Endothelial cell of umbilical vein (primary cell): Measurements from ENCODE around the gene NEURL2. TPM values are rescaled to one million over a fixed set of nuclear protein-coding genes. Genes with fewer than 3 reads are reported as not detected.

Experiments
- BruUV-seq: library from RNA; stranded (reverse); fragments of 400-500 nt; replicated peaks from 2 replicates; lab custom pipeline; 2021; lab: Mats Ljungman, UMichigan
- CTCF ChIA-PET: fragments of 300-600, 350-600 bp; sonication (Branson Sonifier 250); formaldehyde crosslinking; loops from one replicate; lab custom pipeline; 2021; ENCODE audit warnings: antibody characterized with exemption, inconsistent platforms; lab: Charles Lee
- POLR2A ChIA-PET: fragments of 300-600, 350-600 bp; sonication (Branson Sonifier 250); formaldehyde crosslinking; loops from one replicate; lab custom pipeline; 2021; ENCODE audit warnings: antibody characterized with exemption, inconsistent platforms; lab: Charles Lee
- DNase-seq: peaks from one replicate; pipeline ENCODE4 v3.0.0-alpha.2; 2011; ENCODE audit warnings: low read depth, low spot score
- FAIRE-seq: peaks from 2 replicates; lab custom pipeline; 2011; peaks lifted over from hg19 to GRCh38; lab: Jason Lieb, UNC
- H2AFZ ChIP-seq: 2 replicates; pipeline ENCODE4 v1.6.0; 2012; ENCODE audit warnings: low read depth, low read length, control low read depth, inconsistent platforms
- H3K27ac ChIP-seq: 2 replicates; pipeline ENCODE4 v1.5.1; 2011; ENCODE audit warnings: low read depth, mild to moderate bottlenecking, control low read depth, low read length, moderate library complexity; ENCODE audit not compliant: insufficient read depth
- H3K27me3 ChIP-seq, 2 experiments: 2 replicates each; pipeline versions ENCODE4 v1.6.0 to v1.6.1; 2011; ENCODE audit warnings: low read length in 2 of 2, mixed read lengths in 1 of 2; ENCODE audit not compliant: control insufficient read depth in 2 of 2, insufficient read depth in 2 of 2
- H3K36me3 ChIP-seq, 2 experiments: 2 replicates in 1 of 2; 3 replicates in 1 of 2; pipeline ENCODE4 v1.5.1; 2011; ENCODE audit warnings: low read length in 2 of 2, mild to moderate bottlenecking in 1 of 2, moderate library complexity in 1 of 2; ENCODE audit not compliant: control insufficient read depth in 2 of 2, insufficient read depth in 2 of 2; ENCODE audit errors: extremely low read depth in 1 of 2
- H3K4me1 ChIP-seq: 3 replicates; pipeline ENCODE4 v1.5.1; 2011; ENCODE audit warnings: mild to moderate bottlenecking, low read length; ENCODE audit not compliant: control insufficient read depth, insufficient read depth; ENCODE audit errors: extremely low read depth
- H3K4me2 ChIP-seq: 2 replicates; pipeline ENCODE4 v1.6.1; 2011; ENCODE audit warnings: low read length, control low read depth, mixed read lengths; ENCODE audit not compliant: insufficient read depth
- H3K4me3 ChIP-seq, 3 experiments: fragments of 200-600 bp in 1 of 3; sonication (generic), shearing (Covaris generic) in 1 of 3; replicated peaks in 1 of 3; 2 replicates each; pipeline ENCODE4 v1.5.1; 2011 to 2016; ENCODE audit warnings: control low read depth in 3 of 3, low read length in 3 of 3, mild to moderate bottlenecking in 2 of 3, inconsistent platforms in 1 of 3, low read depth in 1 of 3, moderate library complexity in 1 of 3; ENCODE audit not compliant: insufficient read depth in 1 of 3
- H3K79me2 ChIP-seq: 2 replicates; pipeline ENCODE4 v1.6.0; 2012; ENCODE audit warnings: low read length, inconsistent platforms; ENCODE audit not compliant: control insufficient read depth, insufficient read depth
- H3K9ac ChIP-seq: replicated peaks from 2 replicates; pipeline ENCODE3; 2011; ENCODE audit warnings: low read length, control low read depth; ENCODE audit not compliant: insufficient read depth; ENCODE audit errors: extremely low read depth
- H3K9me1 ChIP-seq: replicated peaks from 3 replicates; pipeline ENCODE4 v1.6.0; 2011; ENCODE audit warnings: mild to moderate bottlenecking, low read length; ENCODE audit not compliant: control insufficient read depth, insufficient read depth; ENCODE audit errors: extremely low read depth
- H3K9me3 ChIP-seq: replicated peaks from 2 replicates; pipeline ENCODE4 v1.5.1; 2012; ENCODE audit warnings: low read length, inconsistent platforms; ENCODE audit not compliant: control insufficient read depth, insufficient read depth
- H4K20me1 ChIP-seq: replicated peaks from 2 replicates; pipeline ENCODE3; 2011; ENCODE audit warnings: mild to moderate bottlenecking, low read length; ENCODE audit not compliant: control insufficient read depth, insufficient read depth; ENCODE audit errors: extremely low read depth
- EZH2 ChIP-seq: IDR thresholded peaks from 2 replicates; pipeline ENCODE4 v1.6.1; 2012; ENCODE audit warnings: borderline replicate concordance, low read depth, mild to moderate bottlenecking, moderate library complexity, low read length, inconsistent platforms; ENCODE audit not compliant: severe bottlenecking
- FOS ChIP-seq: IDR thresholded peaks from 2 replicates; pipeline ENCODE4 v1.6.1; 2011; ENCODE audit warnings: mild to moderate bottlenecking, low read length, moderate library complexity, borderline replicate concordance; ENCODE audit not compliant: insufficient read depth
- GATA2 ChIP-seq: IDR thresholded peaks from 2 replicates; pipeline ENCODE4 v1.7.0; 2011; ENCODE audit warnings: low read depth, mild to moderate bottlenecking, moderate library complexity, mixed read lengths, low read length; ENCODE audit not compliant: insufficient read length, insufficient read depth
- JUN ChIP-seq: IDR thresholded peaks from 2 replicates; pipeline ENCODE4 v1.6.1; 2011; ENCODE audit warnings: borderline replicate concordance, low read depth; ENCODE audit not compliant: insufficient read length, insufficient read depth
- MYC ChIP-seq: IDR thresholded peaks from one replicate; pipeline ENCODE4 v1.6.1; 2011; ENCODE audit warnings: mild to moderate bottlenecking, low read depth, low read length
- POLR2A ChIP-seq: IDR thresholded peaks from 2 replicates; pipeline ENCODE4 v1.6.1; 2012; ENCODE audit warnings: low read depth, mild to moderate bottlenecking, control low read depth, low read length
- POLR2AphosphoS5 ChIP-seq: IDR thresholded peaks from 2 replicates; pipeline ENCODE4 v1.6.1; 2012; ENCODE audit warnings: low read depth, mild to moderate bottlenecking, control low read depth, low read length, moderate library complexity; ENCODE audit not compliant: insufficient read depth
- dilution Hi-C: fragments of 300-500 bp; cut with MboI; formaldehyde crosslinking; loops from one replicate; pipeline ENCODE4 v1.15.0; 2019; ENCODE audit warnings: low sequenced_read_pairs; ENCODE audit not compliant: extremely low pct_ligation_motif_present
- intact Hi-C: fragments of 100-400 bp; cut with micrococcal nuclease; formaldehyde crosslinking; loops from one replicate; pipeline ENCODE4 v1.10.0; 2022
- polyA plus RNA-seq, 4 experiments: library from polyadenylated mRNA; depleted of rRNA in 3 of 4; stranded (reverse) in 3 of 4; unstranded in 1 of 4; fragments of >200 nt; gene quantifications; 2 replicates each; pipeline versions ENCODE4 v1.2.1 to v1.2.3, GENCODE V29; 2011 to 2012; ENCODE audit warnings: missing spikeins in 1 of 4
- total RNA-seq: library from RNA; stranded (reverse); gene quantifications from 2 replicates; pipeline ENCODE4 v1.2.3, GENCODE V29; 2021
- TF ChIP-seq, protein P1 (sequence below): IDR thresholded peaks from 2 replicates; pipeline ENCODE4 v1.6.1; 2011; ENCODE audit not compliant: insufficient read depth, insufficient read length
- TF ChIP-seq, protein P2 (sequence below), 2 donors: IDR thresholded peaks; 1 replicate in 1 of 2; 2 replicates in 1 of 2; pipeline ENCODE4 v1.5.1; 2011; ENCODE audit warnings: low read length in 2 of 2, mild to moderate bottlenecking in 2 of 2, moderate library complexity in 2 of 2, control low read depth in 1 of 2, inconsistent platforms in 1 of 2, low read depth in 1 of 2; ENCODE audit not compliant: insufficient read depth in 1 of 2; ENCODE audit errors: extremely low read depth in 1 of 2

NEURL2 gene
- total and polyA plus RNA-seq, 2 donors (not counting 3 experiments of a cell fraction or from before 2014, with no cell fraction given), result 2.8 to 5.4 TPM

DNA sequence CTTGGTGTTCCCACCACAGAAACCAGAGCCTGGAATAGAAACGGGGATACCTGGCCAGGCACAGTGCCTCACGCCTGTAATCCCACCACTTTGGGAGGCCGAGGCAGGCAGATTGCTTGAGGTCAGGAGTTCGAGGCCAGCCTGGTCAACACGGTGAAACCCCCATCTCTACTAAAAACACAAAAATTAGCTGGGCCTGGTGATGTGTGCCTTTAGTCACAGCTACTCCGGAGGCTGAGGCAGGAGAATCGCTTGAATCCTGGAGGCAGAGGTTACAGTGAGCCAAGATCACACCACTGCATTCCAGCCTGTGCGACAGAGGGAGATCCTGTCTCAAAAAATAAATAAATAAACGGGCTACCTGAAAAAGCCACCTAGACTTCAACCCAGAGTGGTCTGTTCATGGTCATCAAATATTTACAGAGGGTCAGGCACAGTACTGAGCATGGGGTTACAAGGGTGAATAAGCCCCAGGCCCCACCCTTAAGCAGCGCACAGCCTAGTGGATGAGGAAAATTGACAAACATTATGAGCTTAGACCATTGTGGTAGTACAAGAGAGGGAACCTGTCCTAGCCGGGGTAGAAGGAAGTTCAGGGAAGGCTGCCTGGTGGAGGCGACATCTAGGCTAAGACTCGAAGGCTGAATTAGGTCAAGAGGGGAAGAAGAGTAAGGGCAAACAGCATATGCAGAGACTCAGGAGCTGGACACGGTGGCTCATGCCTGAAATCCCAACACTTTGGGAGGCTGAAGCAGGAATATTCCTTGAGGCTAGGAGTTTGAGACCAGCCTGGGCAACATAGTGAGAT is 36.3 kb upstream of the NEURL2 start:
- dilution Hi-C loops (no loop called here), intact Hi-C loops (no loop called here)
- Histone ChIP-seq H3K79me2 (no peaks in the 10 kb centered on the region), H3K9me3 (no peaks in the 10 kb centered on the region), H3K4me3 (no peak overlapping the region), H4K20me1 (no peaks in the 10 kb centered on the region), H3K9me1 (no peaks in the 10 kb centered on the region), H3K9ac (no peak overlapping the region), H3K4me2 (no peak overlapping the region), H3K4me1 (peaks cover 6% of the 10 kb centered on the region), H3K27ac (no peak overlapping the region), H3K27me3 (no peaks in the 10 kb centered on the region), H2AFZ (no peak overlapping the region), H3K36me3 (no peaks in the 10 kb centered on the region)
- FAIRE-seq (no peak), DNase-seq (no peak)
- POLR2A ChIA-PET, result no interaction called here
- TF ChIP-seq, protein P1, sequence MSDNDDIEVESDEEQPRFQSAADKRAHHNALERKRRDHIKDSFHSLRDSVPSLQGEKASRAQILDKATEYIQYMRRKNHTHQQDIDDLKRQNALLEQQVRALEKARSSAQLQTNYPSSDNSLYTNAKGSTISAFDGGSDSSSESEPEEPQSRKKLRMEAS, result no peak
- TF ChIP-seq POLR2A (no peak), JUN (no peak), MYC (no peak), GATA2 (no peak), EZH2 (no peak), FOS (no peak), POLR2AphosphoS5 (no peak)
- TF ChIP-seq, protein P2, sequence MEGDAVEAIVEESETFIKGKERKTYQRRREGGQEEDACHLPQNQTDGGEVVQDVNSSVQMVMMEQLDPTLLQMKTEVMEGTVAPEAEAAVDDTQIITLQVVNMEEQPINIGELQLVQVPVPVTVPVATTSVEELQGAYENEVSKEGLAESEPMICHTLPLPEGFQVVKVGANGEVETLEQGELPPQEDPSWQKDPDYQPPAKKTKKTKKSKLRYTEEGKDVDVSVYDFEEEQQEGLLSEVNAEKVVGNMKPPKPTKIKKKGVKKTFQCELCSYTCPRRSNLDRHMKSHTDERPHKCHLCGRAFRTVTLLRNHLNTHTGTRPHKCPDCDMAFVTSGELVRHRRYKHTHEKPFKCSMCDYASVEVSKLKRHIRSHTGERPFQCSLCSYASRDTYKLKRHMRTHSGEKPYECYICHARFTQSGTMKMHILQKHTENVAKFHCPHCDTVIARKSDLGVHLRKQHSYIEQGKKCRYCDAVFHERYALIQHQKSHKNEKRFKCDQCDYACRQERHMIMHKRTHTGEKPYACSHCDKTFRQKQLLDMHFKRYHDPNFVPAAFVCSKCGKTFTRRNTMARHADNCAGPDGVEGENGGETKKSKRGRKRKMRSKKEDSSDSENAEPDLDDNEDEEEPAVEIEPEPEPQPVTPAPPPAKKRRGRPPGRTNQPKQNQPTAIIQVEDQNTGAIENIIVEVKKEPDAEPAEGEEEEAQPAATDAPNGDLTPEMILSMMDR (IDR thresholded peaks at IDR 0.05; ENCODE audit: extremely low read depth in 1 of 2, insufficient read depth in 1 of 2, low read depth in 1 of 2, low read length in 2 of 2), result no peak
- no TSS peak for BruUV-seq
- CTCF ChIA-PET, result interaction anchor here (1.1 to 1.8 kb wide), 3 partner anchors 9 to 128 kb away, joined by 3 to 6 read pairs (median 3); no protein-coding TSS in a partner anchor
